GM12878 (cell line): ENCODE results near the gene CBX8. TPM values are rescaled to one million over a fixed set of nuclear protein-coding genes. Genes with fewer than 3 reads are reported as not detected.

Source experiments
- ATAC-seq: fragments of 200-7000 bp; cut with Tn5 transposase; 3 replicates; pipeline ENCODE4 v1.9.1; 2020; ENCODE audit warnings: mild to moderate bottlenecking, moderate library complexity
- BruUV-seq: library from RNA; stranded (reverse); fragments of 400-500 nt; replicated peaks from 2 replicates; lab custom pipeline; 2021; lab: Mats Ljungman, UMichigan
- CTCF ChIA-PET: fragments of 300-600 bp; sonication (Branson Sonifier 250); formaldehyde crosslinking; extraction: SDS; loops from one replicate; lab custom pipeline; 2021; ENCODE audit warnings: inconsistent platforms; lab: Yijun Ruan, JAX
- POLR2A ChIA-PET: fragments of 350-600 bp; formaldehyde crosslinking; extraction: SDS; loops from one replicate; lab custom pipeline; 2021; ENCODE audit warnings: inconsistent platforms; lab: Charles Lee
- RAD21 ChIA-PET: fragments of 300-600 bp; sonication (Branson Sonifier 250); formaldehyde crosslinking; loops from one replicate; lab custom pipeline; 2023; ENCODE audit warnings: antibody characterized with exemption; ENCODE audit not compliant: unreplicated experiment; lab: Charles Lee
- SMC1A ChIA-PET: fragments of 300-600 bp; sonication (Branson Sonifier 250); formaldehyde crosslinking; loops from one replicate; lab custom pipeline; 2023; ENCODE audit not compliant: unreplicated experiment, uncharacterized antibody; lab: Charles Lee
- DNase-seq: peaks from one replicate; pipeline ENCODE4 v3.0.0-alpha.2; 2011; ENCODE audit warnings: low read depth, low spot score
- FAIRE-seq: peaks from 3 replicates; lab custom pipeline; 2011; peaks lifted over from hg19 to GRCh38; lab: Jason Lieb, UNC
- H2AFZ ChIP-seq: 2 replicates; pipeline ENCODE4 v1.6.0; 2011; ENCODE audit warnings: low read depth, low read length, control low read depth; ENCODE audit not compliant: control insufficient read depth
- H3K27ac ChIP-seq: 2 replicates; pipeline ENCODE4 v1.5.1; 2011; ENCODE audit warnings: control low read depth; ENCODE audit not compliant: control insufficient read depth, insufficient read depth
- H3K27me3 ChIP-seq, 2 experiments: replicated peaks in 1 of 2; 2 replicates each; pipeline versions ENCODE4 v1.6.0 to v1.6.1; 2011; ENCODE audit warnings: low read length in 1 of 2; ENCODE audit not compliant: control insufficient read depth in 2 of 2, insufficient read depth in 2 of 2
- H3K36me3 ChIP-seq, 2 experiments: 2 replicates each; pipeline ENCODE4 v1.5.1; 2011; ENCODE audit warnings: low read length in 1 of 2; ENCODE audit not compliant: control insufficient read depth in 2 of 2, insufficient read depth in 2 of 2
- H3K4me1 ChIP-seq: 2 replicates; pipeline ENCODE4 v1.6.1; 2011; ENCODE audit warnings: mild to moderate bottlenecking, low read length, moderate library complexity, mixed read lengths; ENCODE audit not compliant: control insufficient read depth, insufficient read depth
- H3K4me2 ChIP-seq: 2 replicates; pipeline ENCODE4 v1.6.0; 2011; ENCODE audit warnings: control low read depth; ENCODE audit not compliant: control insufficient read depth, insufficient read depth
- H3K4me3 ChIP-seq: fragments of 200-600 bp; sonication (generic); 2 replicates; pipeline ENCODE4 v1.5.1; 2016
- H3K79me2 ChIP-seq: 2 replicates; pipeline ENCODE4 v1.6.0; 2011; ENCODE audit warnings: low read length; ENCODE audit not compliant: control insufficient read depth, insufficient read depth
- H3K9ac ChIP-seq: 2 replicates; pipeline ENCODE4 v1.8.0; 2011; ENCODE audit warnings: low read length, control low read depth, mixed read lengths; ENCODE audit not compliant: control insufficient read depth, insufficient read depth
- H3K9me3 ChIP-seq: replicated peaks from 3 replicates; pipeline ENCODE4 v1.5.1; 2011; ENCODE audit warnings: mild to moderate bottlenecking, low read length; ENCODE audit not compliant: control insufficient read depth, insufficient read depth
- H4K20me1 ChIP-seq: 2 replicates; pipeline ENCODE4 v1.6.0; 2011; ENCODE audit not compliant: control insufficient read depth, insufficient read depth
- BHLHE40 ChIP-seq, 2 experiments: fragments of 450-650 bp in 1 of 2; IDR thresholded peaks; 2 replicates each; pipeline ENCODE4 v1.6.1; 2011 to 2017; ENCODE audit warnings: low read depth in 2 of 2, borderline replicate concordance in 1 of 2, improper control_type of control experiment in 1 of 2, low read length in 1 of 2, mild to moderate bottlenecking in 1 of 2
- BRCA1 ChIP-seq: IDR thresholded peaks from 2 replicates; pipeline ENCODE4 v1.6.1; 2011; ENCODE audit warnings: low read depth, low read length, improper control_type of control experiment
- CHD2 ChIP-seq: IDR thresholded peaks from 2 replicates; pipeline ENCODE4 v1.6.1; 2011; ENCODE audit warnings: low read depth, low read length, improper control_type of control experiment, borderline replicate concordance
- CREM ChIP-seq: IDR thresholded peaks from 2 replicates; pipeline ENCODE4 v1.6.1; 2014; ENCODE audit warnings: antibody characterized with exemption, low read depth
- EED ChIP-seq: sonication (generic); IDR thresholded peaks from 2 replicates; pipeline ENCODE4 v1.6.1; 2016; ENCODE audit warnings: antibody characterized with exemption, low read depth
- ETV6 ChIP-seq, 2 experiments: fragments of 450-650 bp in 1 of 2; IDR thresholded peaks in 1 of 2; conservative IDR thresholded peaks in 1 of 2; 2 replicates each; pipeline ENCODE4 v1.6.1; 2014; ENCODE audit warnings: antibody characterized with exemption in 1 of 2, borderline replicate concordance in 1 of 2, low read depth in 1 of 2, mild to moderate bottlenecking in 1 of 2, moderate library complexity in 1 of 2
- FOXK2 ChIP-seq: fragments of 450-650 bp; IDR thresholded peaks from 2 replicates; pipeline ENCODE4 v1.6.1; 2017; ENCODE audit warnings: mild to moderate bottlenecking, moderate library complexity
- IRF5 ChIP-seq: fragments of 450-650 bp; IDR thresholded peaks from 2 replicates; pipeline ENCODE4 v1.6.1; 2017; ENCODE audit warnings: borderline replicate concordance
- MYC ChIP-seq: IDR thresholded peaks from 2 replicates; pipeline ENCODE4 v1.6.1; 2011; ENCODE audit warnings: mild to moderate bottlenecking, low read length, moderate library complexity, inconsistent platforms; ENCODE audit not compliant: insufficient read depth, insufficient replicate concordance, insufficient read length, severe bottlenecking
- NFYA ChIP-seq: IDR thresholded peaks from 2 replicates; pipeline ENCODE4 v1.6.1; 2011; ENCODE audit warnings: low read depth, mild to moderate bottlenecking, low read length, improper control_type of control experiment, borderline replicate concordance
- POLR2AphosphoS2 ChIP-seq: IDR thresholded peaks from 2 replicates; pipeline ENCODE4 v1.6.1; 2011; ENCODE audit warnings: low read depth, mild to moderate bottlenecking, low read length, improper control_type of control experiment, moderate library complexity
- RUNX3 ChIP-seq: IDR thresholded peaks from 2 replicates; pipeline ENCODE4 v1.6.1; 2012; ENCODE audit warnings: low read length, inconsistent platforms
- TBL1XR1 ChIP-seq: IDR thresholded peaks from 2 replicates; pipeline ENCODE4 v1.6.1; 2012; ENCODE audit warnings: low read depth, low read length, improper control_type of control experiment
- ZBTB11 ChIP-seq: fragments of 450-650 bp; formaldehyde crosslinking; IDR thresholded peaks from 2 replicates; pipeline ENCODE4 v1.5.0; 2022; ENCODE audit warnings: mild to moderate bottlenecking, missing genetic modification characterization
- ZNF274 ChIP-seq: IDR thresholded peaks from one replicate; pipeline ENCODE4 v1.8.0; 2011; ENCODE audit not compliant: insufficient read length, insufficient read depth
- WGBS: methylation state at CpG from one replicate; pipeline ENCODE4 v1.1.6; 2016; ENCODE audit warnings: low lambda C conversion rate; ENCODE audit not compliant: insufficient replicate concordance, insufficient coverage; ENCODE audit errors: missing lambda C conversion rate; 5-methylcytosine and 5-hydroxymethylcytosine counted together
- in situ Hi-C: fragments of 300-500 bp; cut with MboI; formaldehyde crosslinking; loops from 9 replicates; pipeline ENCODE4 v1.14.3; 2018; ENCODE audit warnings: mixed read lengths
- intact Hi-C: fragments of 100-400 bp; cut with micrococcal nuclease; formaldehyde crosslinking; loops from one replicate; pipeline ENCODE4 v1.14.2; 2022; ENCODE audit not compliant: unreplicated experiment
- polyA plus RNA-seq, 11 experiments: library from polyadenylated mRNA; depleted of rRNA in 4 of 11; unstranded in 6 of 11; stranded (reverse) in 5 of 11; fragments of >200 nt; fragmentation: Nextera tagmentation in 4 of 11; fragmentation: Illumina TruSeq in 1 of 11; extraction: Ambion mirVana in 4 of 11; extraction: Trizol in 1 of 11; gene quantifications; 1 replicate in 1 of 11; 2 replicates in 10 of 11; pipeline versions ENCODE4 v1.2.1 to v1.2.3, GENCODE V29; 2011 to 2016; ENCODE audit warnings: inconsistent platforms in 2 of 11, missing spikeins in 2 of 11, low read depth in 1 of 11
- total RNA-seq, 4 experiments: library from RNA; depleted of rRNA in 3 of 4; stranded (reverse); fragments of >200 nt in 3 of 4; fragmentation: Illumina TruSeq in 1 of 4; extraction: Trizol in 1 of 4; gene quantifications; 2 replicates each; pipeline versions ENCODE4 v1.2.1 to v1.2.3, GENCODE V29; 2013 to 2021

CBX8 gene
- total and polyA plus RNA-seq, 10 of the 15 experiments (the other 5 are each of a cell fraction or from before 2014, with no cell fraction given): 0.03 to 6.7 (median 1.9) TPM

- ChIA-PET POLR2A (interaction anchor here (0.6 kb wide), 2 partner anchors 11 to 967 kb away, joined by 3 to 4 read pairs; no protein-coding TSS in a partner anchor), SMC1A (interaction anchor here (0.6 to 0.8 kb wide), 2 partner anchors 12 to 25 kb away, joined by 3 to 4 read pairs; no protein-coding TSS in a partner anchor), CTCF (interaction anchor here (0.6 to 1.2 kb wide), 4 partner anchors 23 to 132 kb away, joined by 3 to 5 read pairs (median 3); no protein-coding TSS in a partner anchor), RAD21 (no interaction called here)
- H3K4me1 ChIP-seq: peaks cover 13% of the 10 kb centered on the region
- ATAC-seq: no peak
- no peak overlapping the region for H3K4me3 ChIP-seq
- 81% methylated on average over 7 of the region's 7 CpGs for WGBS
- DNase-seq: no peak
- intact Hi-C loops: no loop called here
- in situ Hi-C loops: no loop called here
- FAIRE-seq: no peak
- H3K36me3 ChIP-seq: peaks cover 0 to 17% of the 10 kb centered on the region in 2 experiments; a peak in 2 of 4 replicates
- H3K27me3 ChIP-seq: no peaks in the 10 kb centered on the region
- H3K9me3 ChIP-seq: no peaks in the 10 kb centered on the region
- H3K4me2 ChIP-seq: no peak overlapping the region
- no peak overlapping the region for H3K9ac ChIP-seq
- H4K20me1 ChIP-seq: 0 out of 2 replicates have a peak, but pooled peaks cover 5% of the 10 kb centered on the region
- no peak overlapping the region for H2AFZ ChIP-seq
- H3K79me2 ChIP-seq: peaks cover 19% of the 10 kb centered on the region
- no TSS peak for BruUV-seq
- TF ChIP-seq BRCA1 (no peak), POLR2AphosphoS2 (no peak), CHD2 (no peak), FOXK2 (no peak), MYC (no peak), ZBTB11 (CRISPR knock-in tag) (no peak), BHLHE40 (IDR thresholded peaks at IDR 0.05; ENCODE audit: borderline replicate concordance in 1 of 2, low read depth in 2 of 2, low read length in 1 of 2) (no peak), ZNF274 (no peak), EED (no peak), CREM (no peak), IRF5 (no peak), RUNX3 (no peak), NFYA (no peak), TBL1XR1 (no peak), ETV6 (conservative IDR thresholded peaks at IDR 0.05 in 1 of 2, IDR thresholded peaks at IDR 0.05 in 1 of 2; ENCODE audit: borderline replicate concordance in 1 of 2, low read depth in 1 of 2) (no peak)
- no peak overlapping the region for H3K27ac ChIP-seq
Measured at GRCh38 chr17:79833110-79833450, 36.2 kb upstream of the CBX8 start.
